Naive thymus-derived CD8-positive, alpha-beta T cell (primary cell): ENCODE measurements around the gene OGDH. TPM values are rescaled to one million over a fixed set of nuclear protein-coding genes. Genes with fewer than 3 reads are reported as not detected.
A peak's percentile ranks its signal among the peaks of the same experiment; 100 is the strongest.

Experiments
- ATAC-seq, 2 donors: fragments of 150-1000 bp; cut with Tn5 transposase in 1 of 2; sonication (Bioruptor Pico), chemical (Tn5 transposase) in 1 of 2; 1 replicate in 1 of 2; 2 replicates in 1 of 2; pipeline ENCODE4 v1.10.0; 2021; ENCODE audit warnings: mild to moderate bottlenecking in 2 of 2, moderate library complexity in 2 of 2
- POLR2A ChIA-PET: fragments of 350-600 bp; sonication (Branson Sonifier 250); formaldehyde crosslinking; loops from one replicate; lab custom pipeline; 2021; ENCODE audit warnings: antibody characterized with exemption; lab: Charles Lee
- DNase-seq, 10 donors: peaks; one replicate each; pipeline versions ENCODE4 v3.0.0 to v3.0.0-alpha.2; 2020 to 2022
- H3K27ac Mint-ChIP-seq, 10 donors: one replicate each; pipeline ENCODE4 v1.8.0; 2020 to 2022; ENCODE audit warnings: mild to moderate bottlenecking in 10 of 10, mixed read lengths in 10 of 10, moderate library complexity in 4 of 10, inconsistent platforms in 1 of 10
- H3K27me3 Mint-ChIP-seq, 5 donors: one replicate each; pipeline ENCODE4 v1.8.0; 2021 to 2022; ENCODE audit warnings: mixed read lengths in 5 of 5
- H3K36me3 Mint-ChIP-seq, 3 donors: one replicate each; pipeline ENCODE4 v1.8.0; 2020 to 2022; ENCODE audit warnings: mixed read lengths in 3 of 3, mild to moderate bottlenecking in 2 of 3, inconsistent platforms in 1 of 3
- H3K4me1 Mint-ChIP-seq, 4 donors: one replicate each; pipeline ENCODE4 v1.8.0; 2021 to 2022; ENCODE audit warnings: mixed read lengths in 4 of 4
- H3K4me3 Mint-ChIP-seq, 10 donors: one replicate each; pipeline ENCODE4 v1.8.0; 2020 to 2022; ENCODE audit warnings: mild to moderate bottlenecking in 10 of 10, mixed read lengths in 10 of 10, moderate library complexity in 6 of 10, inconsistent platforms in 1 of 10
- H3K9me3 Mint-ChIP-seq, 9 donors: one replicate each; pipeline ENCODE4 v1.8.0; 2020 to 2022; ENCODE audit warnings: mixed read lengths in 9 of 9, mild to moderate bottlenecking in 3 of 9, inconsistent platforms in 1 of 9, moderate library complexity in 1 of 9
- polyA plus RNA-seq, 3 donors: library from polyadenylated mRNA; unstranded; fragments of 300-500 nt; fragmentation: Illumina TruSeq; gene quantifications; one replicate each; pipeline ENCODE4 v1.2.3, GENCODE V29; 2021
- total RNA-seq, 8 experiments: library from RNA in 2 of 8; stranded (reverse) in 2 of 8; gene quantifications; one replicate each; pipeline ENCODE4 v1.2.3 and lab custom pipeline; 2021 to 2026

OGDH gene
- total and polyA plus RNA-seq, 5 experiments from 2014 or later, result 23.9 to 67.5 (median 30.6) TPM

DNA sequence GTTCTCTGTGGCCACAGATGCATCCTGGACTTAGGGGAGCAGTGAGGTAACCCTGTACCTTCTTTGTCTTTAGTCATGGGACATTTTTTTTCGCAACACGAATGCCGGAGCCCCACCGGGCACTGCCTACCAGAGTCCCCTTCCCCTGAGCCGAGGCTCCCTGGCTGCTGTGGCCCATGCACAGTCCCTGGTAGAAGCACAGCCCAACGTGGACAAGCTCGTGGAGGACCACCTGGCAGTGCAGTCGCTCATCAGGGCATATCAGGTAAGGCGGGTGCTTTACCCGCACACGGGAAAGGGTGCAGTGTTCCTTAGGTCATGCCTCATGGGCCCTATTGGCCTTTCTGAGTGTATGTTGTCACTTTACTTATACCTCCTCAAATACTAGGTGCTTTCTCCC, 38.8 kb downstream of the OGDH start:
- DNase-seq, result no peak
- Mint-ChIP-seq H3K4me3 (no peak overlapping the region), H3K9me3 (no peaks in the 10 kb centered on the region), H3K4me1 (peaks cover 5 to 24% (median 14%) of the 10 kb centered on the region in 4 donors), H3K27ac (peak overlapping the region in 2 of 10 donors; percentile 48 to 70), H3K36me3 (peaks cover 0 to 30% (median 12%) of the 10 kb centered on the region in 3 donors), H3K27me3 (no peaks in the 10 kb centered on the region)
- POLR2A ChIA-PET, result no interaction called here
- no peak for ATAC-seq

DNA sequence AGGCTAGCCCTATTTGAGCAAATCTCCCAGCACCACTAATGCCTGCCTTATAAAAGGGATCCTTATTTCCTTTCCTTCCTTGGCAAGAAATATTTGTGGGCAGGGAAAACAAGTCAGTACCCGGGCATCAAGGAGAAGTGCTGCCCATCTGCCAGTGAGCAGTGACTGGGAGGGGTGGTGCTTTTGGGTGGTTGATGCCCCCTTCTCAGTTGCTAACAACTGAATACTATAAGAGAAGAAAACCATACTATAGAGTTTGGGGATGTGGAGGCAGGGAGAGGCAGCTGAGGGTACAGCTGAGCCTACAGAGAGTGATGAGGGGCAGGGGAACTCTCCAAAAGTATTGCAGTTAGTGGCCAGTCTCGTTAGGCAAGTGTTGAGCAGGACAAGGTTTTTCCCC, 39.3 kb downstream of the OGDH start:
- no peak for DNase-seq
- H3K4me1 Mint-ChIP-seq, result peaks cover 1 to 19% (median 11%) of the 10 kb centered on the region in 4 donors
- no peaks in the 10 kb centered on the region for H3K27me3 Mint-ChIP-seq
- H3K36me3 Mint-ChIP-seq, result peaks cover 0 to 34% (median 16%) of the 10 kb centered on the region in 3 donors
- H3K4me3 Mint-ChIP-seq, result no peak overlapping the region
- POLR2A ChIA-PET, result no interaction called here
- no peak for ATAC-seq
- no peaks in the 10 kb centered on the region for H3K9me3 Mint-ChIP-seq
- peak overlapping the region in 2 of 10 donors; percentile 56 to 86 for H3K27ac Mint-ChIP-seq

DNA sequence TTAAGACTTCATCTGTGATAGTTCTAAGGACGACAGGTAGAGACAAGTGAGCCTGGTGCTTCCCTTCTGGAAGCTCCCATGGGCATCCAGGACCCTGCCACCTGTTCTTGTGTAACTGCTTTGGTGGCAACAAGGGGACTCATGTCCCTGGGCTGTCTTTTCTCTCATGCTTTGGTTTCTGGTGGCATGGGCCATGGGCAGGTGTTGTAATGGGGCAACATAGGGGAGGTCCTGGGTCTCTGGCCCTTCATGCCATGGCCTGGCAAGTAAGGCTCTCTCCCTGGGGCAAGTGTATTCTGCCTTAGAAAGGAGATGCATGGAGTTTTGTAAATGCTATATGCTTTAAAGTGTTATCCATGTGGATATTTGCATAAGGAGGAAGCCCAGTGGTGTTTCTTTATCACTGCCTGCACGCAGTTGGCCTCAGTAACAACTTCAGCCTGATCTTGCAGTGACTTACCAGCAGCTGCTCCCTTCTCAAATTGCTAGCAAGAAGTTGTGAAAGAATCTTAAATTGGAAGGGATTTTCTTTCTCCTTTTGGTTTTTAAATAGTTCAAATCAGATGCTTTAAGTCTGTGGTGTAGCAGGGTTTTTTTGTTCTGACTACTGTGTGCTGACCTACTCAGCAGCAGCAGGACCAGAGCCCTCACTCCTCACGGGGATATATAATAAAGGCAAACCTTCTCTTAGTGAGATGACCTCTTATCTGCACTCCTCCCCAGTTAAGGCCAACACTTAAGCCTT, 39.9 kb downstream of the OGDH start:
- peaks cover 0 to 18% (median 9%) of the 10 kb centered on the region in 4 donors for H3K4me1 Mint-ChIP-seq
- H3K4me3 Mint-ChIP-seq, result no peak overlapping the region
- H3K36me3 Mint-ChIP-seq, result peaks cover 0 to 41% (median 16%) of the 10 kb centered on the region in 3 donors
- H3K27ac Mint-ChIP-seq, result peak overlapping the region in 2 of 10 donors; percentile 29 to 67
- ATAC-seq (no peak), DNase-seq (no peak)
- no peaks in the 10 kb centered on the region for H3K9me3 Mint-ChIP-seq
- POLR2A ChIA-PET, result no interaction called here
- H3K27me3 Mint-ChIP-seq, result no peaks in the 10 kb centered on the region

DNA sequence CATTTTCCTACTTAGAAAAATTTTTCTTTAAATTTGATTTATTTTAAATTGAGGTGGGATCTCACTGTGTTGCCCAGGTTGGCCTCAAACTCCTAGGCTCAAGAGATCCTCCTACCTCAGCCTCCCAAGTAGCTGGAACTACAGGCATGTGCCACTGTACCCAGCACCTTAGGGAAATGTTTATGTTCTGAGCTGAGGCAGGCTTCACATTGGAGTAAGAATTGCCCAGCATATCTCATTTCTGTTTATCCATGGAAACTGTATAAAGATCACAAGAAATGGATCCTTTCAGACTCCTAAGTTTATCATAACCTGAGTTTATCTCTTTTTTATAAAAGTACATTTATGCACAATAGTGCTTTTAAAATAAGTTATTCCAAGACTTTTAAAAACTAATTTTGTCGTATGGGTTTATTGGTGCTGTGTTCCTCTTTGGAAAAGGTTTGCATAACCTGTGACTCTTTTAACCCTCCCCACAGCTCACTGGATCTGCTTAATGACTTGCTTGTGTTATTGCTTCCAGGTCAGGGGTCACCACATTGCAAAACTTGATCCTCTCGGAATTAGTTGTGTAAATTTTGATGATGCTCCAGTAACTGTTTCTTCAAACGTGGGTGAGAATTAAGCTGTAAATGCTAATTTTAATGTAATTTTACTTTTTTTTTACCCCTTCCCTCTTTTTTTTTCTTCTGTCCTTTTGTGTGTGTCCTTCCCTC, 40.7 kb downstream of the OGDH start:
- Mint-ChIP-seq H3K27ac (peak overlapping the region in 2 of 10 donors; percentile 66 to 77), H3K36me3 (peaks cover 0 to 41% (median 16%) of the 10 kb centered on the region in 3 donors), H3K9me3 (no peaks in the 10 kb centered on the region), H3K27me3 (no peaks in the 10 kb centered on the region), H3K4me3 (no peak overlapping the region), H3K4me1 (peaks cover 0 to 11% (median 6%) of the 10 kb centered on the region in 4 donors)
- no peak for DNase-seq
- ATAC-seq, result no peak
- POLR2A ChIA-PET, result no interaction called here

DNA sequence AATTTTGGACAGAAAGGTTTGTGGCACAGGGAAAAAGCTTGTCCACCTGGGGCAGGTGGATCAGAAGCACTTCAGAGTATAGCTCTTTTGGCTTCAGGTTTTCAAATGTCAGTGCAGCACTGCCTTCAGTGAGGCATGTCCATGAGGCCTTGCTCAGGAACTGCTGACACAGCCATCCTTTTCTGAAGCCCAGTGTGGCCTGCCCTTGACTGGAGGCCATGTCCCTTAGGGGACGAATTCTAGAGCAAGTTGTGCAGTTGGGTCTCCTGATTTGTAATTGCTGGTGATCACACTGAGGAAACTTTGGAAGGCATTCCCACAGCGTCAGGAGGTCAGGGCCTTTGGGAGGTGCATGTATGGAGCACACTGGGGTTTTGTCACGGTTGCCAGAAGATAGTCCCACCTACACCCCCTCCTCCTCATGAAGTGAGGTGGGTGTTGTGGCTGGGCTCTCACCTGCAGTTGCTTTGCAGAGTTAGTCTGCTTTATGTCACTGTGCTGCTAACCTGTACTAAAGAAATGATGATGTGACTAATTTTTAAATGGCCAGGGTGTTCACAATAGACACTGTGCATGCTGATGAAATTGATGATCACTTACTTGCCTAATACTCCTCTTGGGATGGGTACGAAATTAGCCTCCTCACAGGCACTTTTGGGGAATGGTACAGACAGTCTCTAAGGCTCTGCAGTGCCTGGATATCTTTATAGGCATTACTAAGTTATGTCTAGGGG, 41.7 kb downstream of the OGDH start:
- no peaks in the 10 kb centered on the region for H3K9me3 Mint-ChIP-seq
- peaks cover 0 to 5% (median 4%) of the 10 kb centered on the region in 4 donors for H3K4me1 Mint-ChIP-seq
- H3K27ac Mint-ChIP-seq, result peak overlapping the region in 2 of 10 donors; percentile 38 to 50
- POLR2A ChIA-PET, result no interaction called here
- H3K36me3 Mint-ChIP-seq, result peaks cover 0 to 44% (median 16%) of the 10 kb centered on the region in 3 donors
- ATAC-seq (no peak), DNase-seq (no peak)
- no peak overlapping the region for H3K4me3 Mint-ChIP-seq
- H3K27me3 Mint-ChIP-seq, result no peaks in the 10 kb centered on the region

DNA sequence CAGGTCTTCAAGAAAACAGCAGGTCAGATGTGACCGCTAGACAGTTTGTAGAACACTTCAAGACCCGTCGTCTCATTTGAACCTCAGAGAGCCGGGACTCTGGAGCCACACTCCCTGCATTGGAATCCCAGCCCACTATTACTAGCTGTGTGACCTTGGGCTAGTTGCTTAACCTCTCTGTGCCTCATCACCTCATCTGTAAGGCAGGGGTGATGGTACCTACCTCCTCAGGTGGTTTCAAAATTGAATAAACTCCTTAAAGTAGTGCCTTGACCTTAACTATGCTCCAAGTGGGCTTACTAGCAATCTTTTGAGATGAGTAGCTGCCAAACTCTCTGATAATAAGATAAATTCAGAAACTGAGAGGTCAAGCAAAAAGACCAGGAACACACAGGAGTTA, 43.8 kb downstream of the OGDH start:
- POLR2A ChIA-PET, result no interaction called here
- Mint-ChIP-seq H3K36me3 (peaks cover 0 to 53% (median 17%) of the 10 kb centered on the region in 3 donors), H3K27ac (no peak overlapping the region), H3K9me3 (no peaks in the 10 kb centered on the region), H3K4me1 (no peaks in the 10 kb centered on the region), H3K4me3 (no peak overlapping the region), H3K27me3 (no peaks in the 10 kb centered on the region)
- DNase-seq (no peak), ATAC-seq (no peak)

DNA sequence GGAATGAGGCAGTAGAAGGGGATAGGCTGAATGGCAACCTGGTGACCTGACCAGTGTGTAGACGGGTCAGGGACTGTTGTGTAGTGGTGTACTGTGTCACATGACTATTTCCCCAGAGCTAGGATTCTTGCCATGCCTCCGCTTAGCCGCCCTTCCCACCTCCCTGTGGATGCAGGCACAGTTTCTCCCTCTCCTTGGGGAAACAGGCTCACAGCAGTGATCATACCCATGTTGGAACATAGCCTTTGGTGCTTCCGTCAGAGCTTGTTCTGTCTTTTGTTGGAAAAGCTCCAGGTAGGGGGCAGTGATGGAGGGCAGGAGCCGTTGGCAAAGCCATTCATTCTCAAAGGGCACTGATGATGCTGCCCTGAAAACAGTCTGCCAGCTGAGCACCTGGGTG, 44.3 kb downstream of the OGDH start:
- POLR2A ChIA-PET, result no interaction called here

DNA sequence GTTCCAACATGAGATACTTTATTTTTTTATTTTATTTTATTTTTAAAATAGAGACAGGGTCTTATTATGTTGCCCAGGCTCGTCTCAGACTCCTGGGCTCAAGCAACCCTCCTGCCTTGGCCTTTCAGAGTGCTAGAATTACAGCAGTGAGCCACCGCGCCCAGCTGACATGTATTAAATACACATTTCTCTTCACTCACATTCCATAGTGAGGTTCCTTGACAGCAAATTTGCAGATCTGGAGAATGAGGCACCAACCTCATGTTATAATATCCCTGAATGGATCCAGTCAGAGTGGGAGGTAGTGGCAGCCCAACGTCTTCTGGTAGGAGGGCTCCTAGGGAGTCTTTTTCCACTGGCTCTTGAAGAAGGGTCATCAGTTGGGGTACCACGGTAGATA, 46.1 kb downstream of the OGDH start:
- peaks cover 0 to 1% (median under 1%) of the 10 kb centered on the region in 4 donors for H3K4me1 Mint-ChIP-seq
- no peaks in the 10 kb centered on the region for H3K27me3 Mint-ChIP-seq
- H3K4me3 Mint-ChIP-seq, result no peak overlapping the region
- ATAC-seq (no peak), DNase-seq (no peak)
- peaks cover 6 to 70% (median 21%) of the 10 kb centered on the region in 3 donors for H3K36me3 Mint-ChIP-seq
- POLR2A ChIA-PET, result no interaction called here
- H3K27ac Mint-ChIP-seq, result peak overlapping the region in 2 of 10 donors; percentile 27 to 52
- H3K9me3 Mint-ChIP-seq, result no peaks in the 10 kb centered on the region

More for the DNA sequence above, 44.3 kb downstream of the OGDH start:
- Mint-ChIP-seq H3K9me3 (no peaks in the 10 kb centered on the region), H3K27ac (no peak overlapping the region), H3K36me3 (peaks cover 0 to 56% (median 17%) of the 10 kb centered on the region in 3 donors), H3K4me1 (no peaks in the 10 kb centered on the region), H3K4me3 (no peak overlapping the region), H3K27me3 (no peaks in the 10 kb centered on the region)
- ATAC-seq (no peak), DNase-seq (no peak)

DNA sequence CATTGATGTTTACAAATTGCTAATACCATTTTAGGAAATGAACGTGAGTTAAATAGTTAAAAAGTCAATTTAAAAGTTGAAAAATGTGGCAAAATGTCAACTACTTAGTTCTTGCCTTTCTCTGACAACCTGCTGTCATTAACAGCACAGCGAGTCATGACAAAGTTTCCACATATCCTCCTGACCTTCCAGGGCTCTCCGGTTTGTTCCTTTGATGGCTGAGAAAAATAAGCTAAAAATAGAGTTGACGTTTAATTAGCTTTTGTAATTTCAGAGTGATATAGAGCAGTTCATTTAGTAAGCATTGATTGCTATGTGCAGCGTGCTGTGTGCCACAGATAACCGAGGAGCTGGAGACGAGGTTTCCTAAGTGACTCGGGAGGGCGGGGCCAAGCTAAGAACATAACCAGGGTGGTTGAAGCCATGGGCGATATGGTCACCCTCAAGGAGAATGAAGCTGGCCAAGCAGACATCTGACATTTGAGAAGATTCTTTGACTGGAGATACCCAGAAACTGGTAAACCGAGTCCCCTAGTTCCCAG, 47.9 kb downstream of the OGDH start:
- no peaks in the 10 kb centered on the region for H3K9me3 Mint-ChIP-seq
- H3K27me3 Mint-ChIP-seq, result no peaks in the 10 kb centered on the region
- peak overlapping the region in 1 of 10 donors; percentile 43 for H3K27ac Mint-ChIP-seq
- DNase-seq (no peak), ATAC-seq (no peak)
- H3K4me1 Mint-ChIP-seq, result peaks cover 0 to 3% (median under 1%) of the 10 kb centered on the region in 4 donors
- peaks cover 15 to 69% (median 30%) of the 10 kb centered on the region in 3 donors for H3K36me3 Mint-ChIP-seq
- POLR2A ChIA-PET, result no interaction called here
- no peak overlapping the region for H3K4me3 Mint-ChIP-seq

DNA sequence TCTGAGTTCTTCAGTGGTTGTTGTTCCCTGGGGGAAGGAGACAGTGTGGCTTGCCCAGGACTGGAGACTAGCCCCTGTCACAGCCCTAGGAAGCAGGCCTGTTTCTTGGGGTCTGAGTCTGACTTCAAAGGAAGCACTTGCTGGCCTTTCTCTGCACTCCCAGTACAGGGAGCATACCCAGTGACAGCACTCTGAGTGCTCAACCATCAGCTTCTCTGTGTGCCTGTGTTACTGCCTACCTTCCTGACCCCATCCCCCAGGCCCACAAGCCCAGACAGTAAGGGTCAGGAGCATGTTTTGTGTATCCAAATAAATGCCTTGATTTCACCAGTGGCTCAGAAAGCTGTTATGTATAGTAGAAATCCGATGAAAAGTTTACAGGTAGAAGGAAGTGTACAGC, 48.9 kb downstream of the OGDH start:
- no peak for ATAC-seq
- no peak overlapping the region for H3K4me3 Mint-ChIP-seq
- DNase-seq, result no peak
- peaks cover 0 to 3% (median under 1%) of the 10 kb centered on the region in 4 donors for H3K4me1 Mint-ChIP-seq
- peaks cover 0 to 4% (median 0%) of the 10 kb centered on the region in 9 donors for H3K9me3 Mint-ChIP-seq
- peak overlapping the region in 3 of 10 donors; percentile 22 to 60 (median 42) for H3K27ac Mint-ChIP-seq
- POLR2A ChIA-PET, result no interaction called here
- H3K27me3 Mint-ChIP-seq, result no peaks in the 10 kb centered on the region
- peaks cover 21 to 69% (median 36%) of the 10 kb centered on the region in 3 donors for H3K36me3 Mint-ChIP-seq

DNA sequence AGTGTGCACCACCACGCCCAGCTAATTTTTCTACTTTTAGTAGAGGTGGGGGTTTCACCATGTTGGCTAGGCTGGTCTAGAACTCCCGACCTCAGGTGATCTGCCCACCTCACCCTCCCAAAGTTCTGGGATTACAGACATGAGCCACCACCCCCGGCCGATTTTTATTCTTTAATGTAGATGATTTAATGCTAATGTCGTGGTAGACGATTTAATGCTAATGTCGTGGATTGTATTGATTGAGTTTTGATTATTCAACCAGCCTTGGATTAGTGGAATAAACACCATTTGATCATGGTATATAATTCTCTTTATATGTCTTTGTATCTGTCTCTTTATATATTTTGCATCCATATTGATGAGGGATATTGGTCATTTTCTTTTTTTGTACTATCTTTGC, 52.6 kb downstream of the OGDH start:
- Mint-ChIP-seq H3K27me3 (no peaks in the 10 kb centered on the region), H3K4me3 (no peak overlapping the region), H3K9me3 (peaks cover 0 to 14% (median 5%) of the 10 kb centered on the region in 9 donors), H3K36me3 (peaks cover 31 to 79% (median 50%) of the 10 kb centered on the region in 3 donors), H3K4me1 (peaks cover 0 to 6% (median 3%) of the 10 kb centered on the region in 4 donors), H3K27ac (no peak overlapping the region)
- ATAC-seq (no peak), DNase-seq (no peak)
- POLR2A ChIA-PET, result no interaction called here

DNA sequence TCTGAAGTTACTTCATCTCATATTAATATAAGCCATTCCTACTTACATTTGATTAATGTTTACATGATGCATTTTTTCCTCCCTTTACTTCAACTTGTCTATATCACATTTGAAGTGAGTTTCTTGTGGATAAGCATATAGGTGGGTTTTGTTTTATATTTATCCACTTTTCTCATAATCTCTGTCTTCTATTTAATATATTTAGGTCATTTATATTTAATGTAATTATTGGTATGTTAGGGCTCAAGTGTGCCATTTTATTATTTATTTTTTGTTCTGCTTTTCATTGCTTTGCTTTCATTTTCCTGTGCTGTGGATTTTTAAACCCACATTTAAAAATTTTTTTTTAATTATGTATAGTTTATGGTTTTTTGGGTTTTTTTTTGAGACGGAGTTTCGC, 54.8 kb downstream of the OGDH start:
- Mint-ChIP-seq H3K27ac (no peak overlapping the region), H3K4me3 (no peak overlapping the region), H3K4me1 (peaks cover 0 to 8% (median 4%) of the 10 kb centered on the region in 4 donors), H3K9me3 (peaks cover 0 to 14% (median 5%) of the 10 kb centered on the region in 9 donors), H3K27me3 (no peaks in the 10 kb centered on the region), H3K36me3 (peaks cover 29 to 79% (median 48%) of the 10 kb centered on the region in 3 donors)
- ATAC-seq, result no peak
- DNase-seq, result no peak
- POLR2A ChIA-PET, result no interaction called here
